MM.1S (cell line): ENCODE results near the gene SPECC1.

Experiments used
- DNase-seq: peaks from one replicate; pipeline ENCODE4 v3.0.0-alpha.2; 2015
- H2AFZ ChIP-seq: fragments of 300-600 bp; sonication (generic); 2 replicates; pipeline ENCODE4 v1.6.0; 2016; ENCODE audit warnings: antibody characterized with exemption, low read length
- H3F3A ChIP-seq: fragments of 300-600 bp; sonication (generic); 2 replicates; pipeline ENCODE4 v1.6.1; 2016; ENCODE audit warnings: mild to moderate bottlenecking, antibody characterized with exemption, low read length, moderate library complexity, mixed read lengths; ENCODE audit not compliant: insufficient read depth
- H3K27ac ChIP-seq: fragments of 300-600 bp; sonication (generic); 2 replicates; pipeline ENCODE4 v1.5.1; 2016; ENCODE audit warnings: mild to moderate bottlenecking, low read length
- H3K27me3 ChIP-seq: fragments of 300-600 bp; sonication (generic); replicated peaks from 2 replicates; pipeline ENCODE4 v1.6.0; 2016; ENCODE audit warnings: low read length; ENCODE audit not compliant: insufficient read depth
- H3K36me3 ChIP-seq: fragments of 300-600 bp; sonication (generic); replicated peaks from 2 replicates; pipeline ENCODE4 v1.6.1; 2016; ENCODE audit warnings: mild to moderate bottlenecking, low read length, mixed read lengths; ENCODE audit not compliant: insufficient read depth
- H3K4me1 ChIP-seq: fragments of 300-600 bp; sonication (generic); 2 replicates; pipeline ENCODE4 v1.6.1; 2016; ENCODE audit warnings: low read length, mixed read lengths
- H3K4me2 ChIP-seq: fragments of 300-600 bp; sonication (generic); 2 replicates; pipeline ENCODE4 v1.6.0; 2016; ENCODE audit warnings: low read depth, low read length
- H3K4me3 ChIP-seq: fragments of 300-600 bp; sonication (generic); 2 replicates; pipeline ENCODE4 v1.5.1; 2016; ENCODE audit warnings: low read length, mixed read lengths
- H3K79me2 ChIP-seq: fragments of 300-600 bp; sonication (generic); 2 replicates; pipeline ENCODE4 v1.6.1; 2016; ENCODE audit warnings: mixed run types, low read length, mixed read lengths
- H3K9ac ChIP-seq: fragments of 300-600 bp; sonication (generic); 2 replicates; pipeline ENCODE4 v1.6.1; 2016; ENCODE audit warnings: low read length, mixed read lengths
- H3K9me2 ChIP-seq: fragments of 300-600 bp; sonication (generic); replicated peaks from 2 replicates; pipeline ENCODE4 v1.6.1; 2016; ENCODE audit warnings: mild to moderate bottlenecking, low read length, mixed read lengths; ENCODE audit not compliant: insufficient read depth
- H3K9me3 ChIP-seq: fragments of 300-600 bp; sonication (generic); replicated peaks from 2 replicates; pipeline ENCODE4 v1.6.1; 2016; ENCODE audit warnings: mild to moderate bottlenecking, low read length, mixed read lengths; ENCODE audit not compliant: insufficient read depth
- H4K20me1 ChIP-seq: fragments of 300-600 bp; sonication (generic); 2 replicates; pipeline ENCODE4 v1.6.1; 2016; ENCODE audit warnings: mild to moderate bottlenecking, low read length, moderate library complexity, mixed read lengths; ENCODE audit not compliant: insufficient read depth
- EZH2 ChIP-seq: fragments of 300-600 bp; sonication (generic); optimal IDR thresholded peaks from 2 replicates; pipeline ENCODE3; 2017; ENCODE audit warnings: low read depth, mild to moderate bottlenecking, antibody characterized with exemption, low read length, mixed read lengths
- EZH2phosphoT487 ChIP-seq: fragments of 300-600 bp; sonication (generic); IDR thresholded peaks from 2 replicates; pipeline ENCODE4 v1.6.1; 2018; ENCODE audit warnings: antibody characterized with exemption, low read length
- TF ChIP-seq, protein P1 (sequence below): fragments of 300-600 bp; sonication (generic); IDR thresholded peaks from 2 replicates; pipeline ENCODE4 v1.5.1; 2016; ENCODE audit warnings: antibody characterized with exemption, low read length, mixed read lengths

The SPECC1 gene

DNA sequence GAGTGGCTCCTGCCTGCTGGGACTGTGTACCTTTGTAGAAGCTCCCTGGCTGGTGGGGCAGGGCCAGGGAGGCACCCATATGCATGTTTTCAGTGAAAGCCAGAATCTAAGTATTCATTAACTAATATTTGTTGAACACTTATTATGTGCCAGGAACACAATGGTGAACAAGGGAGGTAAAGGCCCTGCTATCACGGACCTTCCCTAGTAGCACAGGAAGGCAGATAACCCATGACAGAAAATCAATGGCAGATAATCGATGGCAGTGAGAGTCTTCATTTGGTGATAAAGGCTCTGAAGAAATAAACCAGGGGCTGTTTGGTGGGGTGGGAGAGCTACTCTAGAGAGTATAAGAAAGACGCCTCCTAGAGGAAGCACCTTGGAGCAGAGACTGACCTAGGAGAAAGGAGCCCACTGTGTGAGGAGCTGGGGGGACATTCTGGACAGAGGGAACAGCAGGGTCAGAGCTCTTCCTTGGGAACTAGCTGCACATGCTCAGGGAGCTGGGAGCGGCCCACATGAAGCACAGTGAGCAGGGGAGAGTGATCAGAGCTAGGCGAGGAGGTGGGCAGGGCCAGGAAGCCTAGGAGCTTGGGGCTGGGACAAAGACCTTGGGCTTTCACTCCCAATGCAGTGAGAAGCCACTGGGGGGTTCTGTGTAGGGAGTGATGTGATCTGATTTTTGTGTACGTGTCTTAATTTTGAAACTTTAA is 78.5 kb downstream of the SPECC1 start:
- H3K9ac ChIP-seq: no peak overlapping the region
- no peak overlapping the region for H2AFZ ChIP-seq
- no peak overlapping the region for H3K27ac ChIP-seq
- H3K4me2 ChIP-seq: no peak overlapping the region
- H3K9me3 ChIP-seq: no peaks in the 10 kb centered on the region
- H4K20me1 ChIP-seq: no peaks in the 10 kb centered on the region
- peaks cover 24% of the 10 kb centered on the region for H3F3A ChIP-seq
- H3K4me1 ChIP-seq: peaks cover 40% of the 10 kb centered on the region
- H3K36me3 ChIP-seq: no peaks in the 10 kb centered on the region
- no peak for DNase-seq
- no peak for TF ChIP-seq EZH2phosphoT487
- TF ChIP-seq, protein P1, sequence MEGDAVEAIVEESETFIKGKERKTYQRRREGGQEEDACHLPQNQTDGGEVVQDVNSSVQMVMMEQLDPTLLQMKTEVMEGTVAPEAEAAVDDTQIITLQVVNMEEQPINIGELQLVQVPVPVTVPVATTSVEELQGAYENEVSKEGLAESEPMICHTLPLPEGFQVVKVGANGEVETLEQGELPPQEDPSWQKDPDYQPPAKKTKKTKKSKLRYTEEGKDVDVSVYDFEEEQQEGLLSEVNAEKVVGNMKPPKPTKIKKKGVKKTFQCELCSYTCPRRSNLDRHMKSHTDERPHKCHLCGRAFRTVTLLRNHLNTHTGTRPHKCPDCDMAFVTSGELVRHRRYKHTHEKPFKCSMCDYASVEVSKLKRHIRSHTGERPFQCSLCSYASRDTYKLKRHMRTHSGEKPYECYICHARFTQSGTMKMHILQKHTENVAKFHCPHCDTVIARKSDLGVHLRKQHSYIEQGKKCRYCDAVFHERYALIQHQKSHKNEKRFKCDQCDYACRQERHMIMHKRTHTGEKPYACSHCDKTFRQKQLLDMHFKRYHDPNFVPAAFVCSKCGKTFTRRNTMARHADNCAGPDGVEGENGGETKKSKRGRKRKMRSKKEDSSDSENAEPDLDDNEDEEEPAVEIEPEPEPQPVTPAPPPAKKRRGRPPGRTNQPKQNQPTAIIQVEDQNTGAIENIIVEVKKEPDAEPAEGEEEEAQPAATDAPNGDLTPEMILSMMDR: no peak
- no peak for TF ChIP-seq EZH2
- no peaks in the 10 kb centered on the region for H3K9me2 ChIP-seq
- no peak overlapping the region for H3K4me3 ChIP-seq
- H3K79me2 ChIP-seq: peaks cover 87% of the 10 kb centered on the region
- no peaks in the 10 kb centered on the region for H3K27me3 ChIP-seq

DNA sequence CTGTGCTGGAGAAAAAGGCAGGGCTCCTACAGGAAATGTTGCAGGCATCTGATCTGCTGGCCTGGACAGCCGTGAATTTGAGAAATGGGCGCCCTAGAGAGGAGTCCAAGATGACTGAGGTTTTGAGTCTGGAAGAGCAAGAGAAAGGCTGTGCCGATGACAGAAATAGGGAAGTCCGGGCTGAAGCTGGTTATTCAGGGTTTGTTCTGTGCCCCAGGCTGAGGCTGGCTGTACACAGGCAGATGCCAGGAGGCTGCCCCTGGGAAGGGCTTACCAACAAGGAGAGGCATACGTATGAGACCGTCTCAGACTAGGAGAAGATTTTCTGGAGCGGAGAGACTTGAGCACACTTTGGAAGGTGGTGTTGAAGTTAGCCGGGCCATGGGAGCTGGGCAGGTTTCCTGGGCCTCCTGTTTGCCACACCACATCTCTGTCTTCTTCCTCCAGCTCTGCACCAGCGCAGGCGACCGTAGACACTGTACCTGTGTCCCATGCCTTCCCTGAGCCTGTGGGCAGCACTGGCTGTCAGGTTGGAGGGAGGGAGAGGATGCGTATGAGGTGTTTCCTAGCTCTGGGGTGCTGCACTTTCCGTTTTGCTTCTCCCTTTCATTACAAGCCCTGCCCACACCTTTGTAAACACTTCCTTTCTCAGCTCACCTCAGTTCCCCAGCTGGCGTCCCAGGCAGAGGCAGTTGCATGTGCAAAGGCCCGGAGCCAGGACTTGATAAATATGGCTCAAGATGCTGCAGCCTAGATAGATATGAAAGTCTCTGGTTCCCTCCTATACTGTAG is 80.8 kb downstream of the SPECC1 start:
- Histone ChIP-seq H3K9me2 (no peaks in the 10 kb centered on the region), H3K79me2 (peaks cover 90% of the 10 kb centered on the region), H3K36me3 (no peaks in the 10 kb centered on the region), H3K4me1 (peaks cover 24% of the 10 kb centered on the region), H3K27me3 (no peaks in the 10 kb centered on the region), H3K9me3 (no peaks in the 10 kb centered on the region), H3K4me3 (peak overlapping the region; percentile 5; the same call in 1 of the 2 replicates), H3F3A (peaks cover 15% of the 10 kb centered on the region), H4K20me1 (no peaks in the 10 kb centered on the region), H3K4me2 (peak overlapping the region; percentile 44), H3K27ac (peak overlapping the region; percentile 13; the same call in 1 of the 2 replicates), H2AFZ (0 out of 2 replicates have a peak overlapping the region, but pooled peaks have one; percentile 9), H3K9ac (no peak overlapping the region)
- TF ChIP-seq EZH2phosphoT487 (no peak), EZH2 (no peak)
- TF ChIP-seq, protein P1: no peak
- DNase-seq: peak; percentile 86

DNA sequence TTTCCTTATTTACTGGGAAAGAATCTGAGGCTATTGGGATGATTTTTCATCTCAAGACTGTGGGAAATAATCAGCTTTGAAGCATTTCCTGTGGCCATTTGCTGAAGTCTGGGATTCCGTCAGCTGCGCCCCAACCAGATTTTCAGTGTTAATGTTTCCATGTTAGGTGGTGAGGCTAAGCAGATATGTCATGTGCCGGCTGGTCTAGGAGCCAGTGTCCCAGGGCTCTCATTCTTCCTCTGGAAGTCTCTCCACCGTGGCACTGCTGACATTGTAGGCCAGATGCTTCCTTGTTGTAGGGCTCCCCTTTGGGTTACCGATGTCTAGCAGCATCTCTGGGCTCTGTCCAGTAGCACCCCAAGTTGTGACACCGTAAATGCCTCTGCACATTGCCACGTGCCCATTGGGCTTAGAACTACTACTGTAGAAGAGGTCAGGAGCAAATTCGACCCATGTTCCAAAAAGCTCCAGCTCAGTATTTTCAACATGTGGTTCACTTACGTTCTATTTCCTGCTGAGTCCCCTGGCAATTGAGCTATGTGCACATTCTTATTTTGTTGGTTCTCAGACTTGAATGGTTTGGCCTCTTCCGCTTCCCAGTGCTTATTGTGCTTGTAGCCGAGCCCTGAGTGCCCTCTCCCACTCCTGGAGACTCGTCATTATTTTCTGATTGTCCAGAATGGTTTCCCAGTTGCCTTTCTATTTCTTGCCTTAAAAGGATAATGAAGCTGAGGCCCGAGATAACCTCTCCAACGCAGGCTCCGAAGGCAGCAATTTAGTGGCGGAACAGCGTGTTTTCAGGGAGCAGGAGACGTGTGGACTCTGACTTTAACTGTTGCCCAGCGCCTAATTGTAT is 82.2 kb downstream of the SPECC1 start:
- Histone ChIP-seq H3K79me2 (peaks cover 84% of the 10 kb centered on the region), H4K20me1 (no peaks in the 10 kb centered on the region), H3K9ac (no peak overlapping the region), H3K27ac (no peak overlapping the region), H3K4me1 (peaks cover 15% of the 10 kb centered on the region), H3F3A (peaks cover 13% of the 10 kb centered on the region), H3K36me3 (no peaks in the 10 kb centered on the region), H3K9me3 (no peaks in the 10 kb centered on the region), H2AFZ (no peak overlapping the region), H3K4me3 (no peak overlapping the region), H3K27me3 (no peaks in the 10 kb centered on the region), H3K9me2 (no peaks in the 10 kb centered on the region), H3K4me2 (no peak overlapping the region)
- no peak for DNase-seq
- TF ChIP-seq EZH2 (no peak), EZH2phosphoT487 (no peak)
- TF ChIP-seq, protein P1: no peak
